Fibroblast of skin of abdomen (primary cell): Measurements from ENCODE around the gene LIPT2.

Source experiments
- DNase-seq: peaks from one replicate; pipeline ENCODE4 v3.0.0-alpha.2; 2013

LIPT2 gene

GRCh38 chr11:74494916-74495315 lies 1.4 kb upstream of the LIPT2 start:
- no peak for DNase-seq

DNA sequence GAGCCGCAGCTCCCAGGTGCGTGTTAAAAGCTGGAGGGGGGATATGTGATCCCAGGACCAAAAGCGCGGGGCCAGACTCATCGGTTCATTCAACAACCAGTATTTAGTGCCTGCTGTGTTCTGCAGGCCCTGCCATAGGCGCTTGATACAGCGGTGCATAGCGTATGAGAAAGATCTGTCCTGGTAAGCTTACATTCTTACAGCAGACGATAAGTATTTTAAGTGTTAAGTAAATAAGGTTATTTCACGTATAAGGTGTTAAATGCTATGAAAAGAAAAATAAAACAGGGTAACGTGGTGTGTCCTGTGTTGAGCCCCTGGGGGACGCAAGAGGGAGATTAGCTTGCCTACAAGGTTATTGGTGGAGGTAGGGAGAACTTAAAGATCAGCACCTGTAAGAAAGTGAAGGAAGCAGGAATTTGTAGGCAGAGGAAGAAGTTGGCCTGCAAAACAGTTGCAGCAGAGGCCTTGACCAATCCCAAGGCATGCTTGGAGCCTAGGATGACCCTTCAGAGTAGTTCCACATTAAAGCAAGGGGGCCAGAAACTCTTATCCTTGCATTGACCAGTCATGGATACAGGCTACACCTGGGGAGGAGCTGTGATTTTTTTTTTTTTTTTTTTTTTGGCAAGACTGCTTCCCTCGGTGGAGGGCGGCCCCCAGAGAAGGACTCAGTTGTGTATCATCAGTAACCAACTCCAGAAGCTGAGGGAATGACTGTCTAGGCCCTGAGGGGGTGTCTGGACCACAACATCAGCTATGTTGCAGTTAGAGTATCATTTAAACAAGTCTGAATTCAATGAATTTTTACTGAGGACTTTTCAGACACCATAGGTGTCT lies 487 bp upstream of the LIPT2 start:
- peak; percentile 56 for DNase-seq

DNA sequence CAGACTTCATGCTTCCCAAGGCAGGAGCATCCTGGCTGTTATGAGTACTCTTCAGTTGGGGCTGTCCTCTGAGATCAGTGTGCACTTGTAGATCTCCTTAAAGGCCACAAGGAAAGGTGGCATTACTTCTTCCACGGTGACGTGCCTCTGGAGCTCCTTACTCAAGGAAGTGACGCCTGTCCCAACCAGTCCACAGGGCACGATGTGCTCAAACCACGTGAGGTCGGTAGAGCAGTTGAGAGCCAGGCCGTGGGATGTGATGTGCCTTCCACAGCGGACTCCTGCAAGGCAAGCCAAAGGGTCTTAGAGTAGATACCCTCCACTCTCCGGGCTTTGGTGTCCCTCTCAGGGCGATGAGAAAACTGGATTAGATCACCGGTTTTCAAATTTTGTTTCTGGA lies 1.4 kb downstream of the LIPT2 start:
- DNase-seq = no peak

GRCh38 chr11:74490941-74491340 lies 2.6 kb downstream of the LIPT2 start:
- no peak for DNase-seq

GRCh38 chr11:74487875-74488274 lies 5.6 kb downstream of the LIPT2 start:
- DNase-seq = no peak

- DNase-seq = no peak
Observed at GRCh38 chr11:74485868-74486267, 7.7 kb downstream of the LIPT2 start.

DNA sequence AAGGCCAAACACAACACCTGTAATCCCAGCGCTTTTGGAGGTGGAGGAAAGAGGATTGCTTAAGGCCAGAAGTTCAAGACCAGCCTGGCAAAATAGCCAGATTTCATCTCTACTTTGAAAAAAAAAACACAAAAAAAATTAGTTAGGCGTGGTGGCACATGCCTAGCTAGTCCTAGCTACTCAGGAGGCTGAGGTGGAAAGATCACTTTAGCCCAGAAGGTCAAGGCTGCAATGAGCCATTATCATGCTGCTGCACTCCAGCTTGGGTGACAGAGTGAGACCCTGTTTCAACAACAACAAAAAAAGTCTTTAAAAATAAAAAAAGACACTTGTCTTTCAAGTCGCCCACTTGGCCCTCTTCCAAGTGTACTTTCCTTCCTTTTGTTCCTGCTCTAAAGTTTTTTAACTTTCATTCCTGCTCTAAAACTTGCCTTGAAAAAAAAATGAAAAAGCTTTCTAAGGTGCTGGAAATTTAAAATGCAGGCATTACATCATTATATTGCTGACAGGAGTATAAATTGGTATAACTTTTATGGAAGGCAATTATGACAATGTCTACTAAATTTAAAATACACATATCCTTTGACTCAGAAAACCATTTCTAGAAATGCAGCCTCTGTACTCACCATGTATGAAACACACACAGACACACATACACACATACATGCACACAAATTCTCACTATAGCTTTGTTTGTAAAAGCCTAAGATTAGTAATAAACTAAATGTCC lies 12.7 kb downstream of the LIPT2 start:
- no peak for DNase-seq

- DNase-seq = no peak
Observed at GRCh38 chr11:74479732-74480123, 13.8 kb downstream of the LIPT2 start.

DNA sequence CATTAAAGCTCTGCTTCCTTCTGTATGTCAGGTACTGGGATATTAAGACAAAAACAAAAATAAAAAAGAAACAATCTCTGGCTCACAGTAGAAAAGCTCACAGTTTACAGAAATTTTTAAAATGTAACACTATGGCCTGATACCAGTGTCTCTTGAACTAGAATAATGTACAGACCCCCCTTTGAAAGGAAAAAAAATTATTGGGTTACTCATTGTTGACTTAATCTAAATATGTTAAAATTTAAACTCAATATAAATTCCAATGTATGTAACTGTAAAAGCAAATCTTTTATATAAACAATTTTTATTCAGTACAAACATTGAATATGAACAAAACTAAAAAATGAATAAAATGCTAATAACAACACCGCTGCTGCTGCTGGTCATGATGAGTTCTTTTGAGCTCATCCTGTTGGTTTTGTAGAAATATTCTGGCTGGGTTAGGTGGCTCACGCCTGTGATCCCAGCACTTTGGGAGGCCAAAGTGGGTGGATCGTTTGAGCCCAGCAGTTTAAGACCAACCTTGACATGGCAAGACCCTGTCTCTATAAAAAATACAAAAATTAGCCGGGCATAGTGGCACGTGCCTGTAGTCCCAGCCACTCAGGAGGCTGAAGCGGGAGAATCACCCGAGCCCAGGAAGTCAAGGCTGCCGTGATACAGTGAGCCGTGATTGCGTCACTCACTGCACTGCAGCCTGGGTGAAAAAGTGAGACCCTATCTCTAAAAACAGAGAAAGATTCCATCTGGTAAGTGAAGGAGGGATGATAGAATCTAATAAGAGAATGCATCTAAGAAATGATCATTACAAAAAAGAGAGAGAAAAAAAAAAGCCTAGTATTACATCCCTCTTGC lies 14.4 kb downstream of the LIPT2 start:
- DNase-seq = no peak

- DNase-seq = no peak
Observed at GRCh38 chr11:74476536-74476935, 17.0 kb downstream of the LIPT2 start.

DNA sequence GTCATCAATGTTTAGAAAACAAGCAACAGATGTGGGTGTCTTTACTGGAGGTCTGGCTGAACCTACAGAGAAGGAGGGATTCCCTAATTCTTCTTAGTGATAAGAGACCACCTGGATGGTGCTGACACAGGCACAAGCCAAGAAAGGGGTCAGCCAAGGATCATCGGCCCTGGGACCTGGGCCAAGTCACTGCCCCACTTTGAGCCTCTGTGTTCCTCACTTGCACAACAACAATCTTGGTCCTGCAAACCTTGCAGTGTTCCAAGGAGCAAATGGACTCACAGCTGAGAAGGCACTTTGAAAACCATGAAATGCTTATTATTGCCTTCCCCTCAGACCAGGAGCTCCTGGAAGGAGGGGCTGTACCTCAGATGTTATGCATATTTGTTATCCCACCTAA lies 19.2 kb downstream of the LIPT2 start:
- DNase-seq = no peak

DNA sequence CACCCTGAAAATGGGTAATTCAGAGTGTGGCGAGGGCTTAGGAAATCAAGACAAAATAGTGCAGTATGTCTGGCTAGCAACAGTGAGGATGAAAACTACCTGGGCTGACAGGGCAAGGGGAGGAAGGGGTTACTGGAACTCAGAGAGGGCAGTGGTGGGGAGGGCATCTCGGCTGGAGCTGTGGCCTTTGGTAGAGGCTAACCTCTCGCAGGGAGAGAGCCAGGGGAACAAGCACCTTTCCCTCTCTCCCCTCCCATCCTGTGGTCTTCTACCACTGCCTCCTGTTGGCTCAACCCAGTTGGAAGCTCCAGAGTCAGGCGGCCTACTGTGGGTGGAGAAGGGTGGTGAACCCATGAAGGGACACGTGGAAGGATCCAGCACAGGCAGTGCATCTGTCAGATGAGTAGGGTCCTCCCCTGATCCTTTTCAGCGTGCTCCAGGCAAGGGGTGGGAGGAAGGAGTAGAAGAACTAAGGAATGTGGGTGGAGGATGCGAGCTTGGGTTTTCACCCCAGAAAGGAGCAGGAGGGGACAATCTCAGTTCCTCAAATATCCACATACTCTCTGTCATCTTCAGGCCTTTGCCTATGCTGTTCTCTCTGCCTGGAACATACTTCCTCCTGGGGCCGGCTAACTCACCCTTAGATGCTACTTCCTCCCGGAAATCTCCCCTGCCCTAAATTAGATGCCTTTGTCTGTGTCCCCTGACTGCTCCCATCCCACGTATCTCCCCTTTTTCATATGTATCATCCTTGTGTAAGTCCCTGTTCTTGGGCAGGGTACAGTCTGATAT lies 19.9 kb downstream of the LIPT2 start:
- no peak for DNase-seq

DNA sequence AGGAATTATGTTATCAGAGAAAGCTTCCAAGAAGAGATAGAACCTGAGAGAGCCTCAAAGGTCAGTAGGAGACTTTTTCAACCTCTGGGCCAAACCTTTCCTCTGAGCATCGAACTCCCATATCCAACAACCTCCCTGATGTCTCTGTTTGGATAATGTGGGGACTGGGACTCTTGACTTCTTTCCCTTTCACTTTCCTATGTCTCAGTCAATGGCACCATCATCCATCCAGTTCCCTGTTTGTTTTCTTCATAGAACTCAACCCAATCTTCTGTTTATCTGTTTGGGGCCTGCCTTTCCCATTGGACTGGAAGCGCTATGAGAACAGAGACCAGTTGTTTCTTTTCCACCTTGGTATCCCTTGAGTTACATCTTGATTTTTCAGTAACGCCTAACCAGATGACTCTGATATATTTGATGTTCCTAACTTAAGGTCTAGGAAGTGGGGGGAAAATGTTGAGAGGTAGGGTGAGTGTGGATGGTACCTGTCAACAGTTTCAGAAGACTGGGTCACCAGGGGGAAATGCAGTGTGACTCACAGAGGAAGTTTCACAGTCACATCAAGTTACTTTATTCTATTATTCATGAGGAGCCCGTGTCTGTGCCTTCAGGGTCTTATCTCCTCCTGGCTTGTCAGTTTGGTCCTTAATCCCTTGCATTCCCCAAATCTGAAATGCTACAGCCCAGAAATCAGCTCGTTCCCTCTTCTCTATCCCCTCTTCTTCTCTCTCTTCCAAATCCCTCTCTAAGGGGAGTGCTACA lies 21.7 kb downstream of the LIPT2 start:
- DNase-seq = no peak

DNA sequence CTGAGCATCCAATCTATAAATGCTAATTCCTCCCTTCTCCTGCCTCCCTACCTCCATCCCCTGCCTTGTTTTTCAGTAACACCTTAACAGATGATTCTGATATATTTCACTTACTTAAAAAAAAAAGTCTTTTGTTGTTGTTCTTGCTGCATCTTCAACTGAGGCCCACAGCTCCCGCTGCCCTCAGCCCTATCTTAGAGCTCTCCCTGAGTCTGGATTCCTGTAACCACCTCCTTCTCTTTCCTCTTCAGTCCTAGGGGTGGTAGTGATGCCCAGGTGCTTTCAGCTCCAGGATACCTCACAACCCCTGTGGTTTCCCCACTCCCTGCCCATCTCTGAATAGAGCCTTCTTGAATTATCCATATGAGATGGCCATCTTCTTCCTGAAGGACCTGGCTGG lies 22.5 kb downstream of the LIPT2 start:
- DNase-seq = no peak

GRCh38 chr11:74470526-74470925 lies 23.0 kb downstream of the LIPT2 start:
- no peak for DNase-seq

GRCh38 chr11:74468936-74469335 lies 24.6 kb downstream of the LIPT2 start:
- no peak for DNase-seq

GRCh38 chr11:74468521-74468920 lies 25.0 kb downstream of the LIPT2 start:
- DNase-seq = no peak

DNA sequence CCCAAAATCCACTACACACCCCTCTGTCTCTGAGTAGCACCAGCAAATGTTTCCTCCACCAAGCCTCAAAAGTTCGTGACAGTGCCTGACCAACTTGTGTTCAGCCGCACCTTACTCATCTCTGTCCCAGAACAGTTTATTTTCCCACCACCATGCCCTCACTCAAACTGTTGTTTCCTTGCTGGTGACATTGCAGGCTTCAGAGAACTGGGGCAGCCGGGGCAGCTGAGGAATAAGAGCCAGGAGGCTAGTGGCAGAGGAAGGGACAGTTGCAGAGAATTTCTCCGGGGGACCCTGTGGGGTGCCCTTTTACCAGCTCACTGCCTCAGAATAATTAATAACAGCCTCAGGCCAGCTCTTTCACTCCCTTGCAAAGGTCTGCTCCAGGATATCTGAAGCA lies 25.5 kb downstream of the LIPT2 start:
- no peak for DNase-seq

DNA sequence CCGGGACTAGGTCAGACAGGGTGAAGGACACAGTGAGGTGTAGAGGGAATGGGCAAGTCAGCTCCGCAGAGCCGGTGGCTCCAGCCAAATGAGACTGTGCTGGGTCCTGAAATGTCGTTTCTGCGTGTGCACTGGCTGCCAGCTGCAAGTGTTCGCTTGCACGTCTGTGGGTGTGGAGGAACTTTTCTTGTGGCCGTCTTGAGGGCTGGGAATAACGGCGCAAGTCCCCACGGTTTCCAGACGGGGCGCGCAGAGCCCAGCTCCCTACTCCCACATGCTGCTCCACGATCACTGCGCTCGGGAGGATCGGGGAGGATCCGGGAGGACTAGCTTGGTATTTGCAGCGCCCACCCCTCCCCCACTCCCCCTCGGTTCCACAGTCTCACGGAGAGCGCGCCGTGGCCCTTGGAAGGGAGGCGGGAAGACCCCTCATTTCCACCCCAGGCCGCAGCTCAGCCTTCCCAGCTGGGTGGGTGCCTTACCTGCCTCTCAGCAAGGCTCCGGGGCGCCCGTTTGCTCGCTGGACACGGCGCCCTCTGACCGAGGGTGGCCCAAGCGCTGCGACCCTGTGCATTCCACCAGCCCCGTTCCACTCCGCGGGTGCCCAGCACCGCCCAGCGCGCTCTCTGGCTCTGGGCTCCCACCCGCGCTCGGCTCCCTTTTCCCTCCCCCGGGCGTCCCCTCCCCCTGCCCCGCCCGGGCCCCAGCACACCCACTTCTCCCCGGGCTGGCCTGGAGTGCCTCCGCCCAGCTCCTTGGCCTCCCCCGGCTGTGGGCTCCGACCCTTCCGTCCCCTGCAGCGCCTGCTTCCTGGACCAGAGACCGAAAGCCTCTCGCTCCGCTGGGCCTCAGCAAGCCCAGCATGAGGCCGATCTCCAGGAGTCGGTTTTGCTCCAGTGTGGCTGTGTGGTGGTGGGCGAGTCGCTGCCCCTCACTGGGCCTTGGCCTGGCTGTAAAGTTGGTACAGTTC lies 26.3 kb downstream of the LIPT2 start, which contains the start of gene KCNE3:
KCNE3 (minus strand) TSS at position 634 of the 970 bp plus-strand sequence. CDS start 9,986 bp downstream, outside the sequence.
- DNase-seq = peak; percentile 33

DNA sequence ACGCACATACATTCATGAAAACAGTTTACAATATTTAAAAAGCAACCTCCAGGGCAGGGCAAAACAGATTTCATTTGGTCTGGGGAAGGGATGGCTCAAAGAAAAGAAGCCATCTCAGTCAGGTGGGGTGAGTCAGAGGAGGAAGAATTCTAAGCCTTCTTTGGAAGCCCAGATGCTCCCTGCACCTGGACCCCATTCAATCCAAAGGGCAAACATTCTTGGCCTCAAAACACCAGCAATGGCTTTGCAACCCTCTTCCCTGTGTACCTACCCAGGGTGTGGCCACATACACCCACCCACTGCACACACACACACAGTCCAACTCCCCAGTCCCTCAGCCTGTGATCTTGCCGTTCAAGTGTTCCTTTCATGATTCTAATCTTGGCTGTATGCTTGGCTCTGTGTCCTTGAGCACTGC lies 28.2 kb downstream of the LIPT2 start:
- no peak for DNase-seq
